Panc1 (cell line): Measurements from ENCODE around the gene MATN1. TPM values are rescaled to one million over a fixed set of nuclear protein-coding genes. Genes with fewer than 3 reads are reported as not detected.

Experiments
- ATAC-seq: fragments of 200-7000 bp; cut with Tn5 transposase; 2 replicates; pipeline ENCODE4 v1.9.1; 2020; ENCODE audit warnings: mild to moderate bottlenecking, moderate library complexity
- BruUV-seq: library from RNA; stranded (reverse); fragments of 400-500 nt; replicated peaks from 2 replicates; lab custom pipeline; 2021; lab: Mats Ljungman, UMichigan
- CTCF ChIA-PET: fragments of 300-600 bp; sonication (Branson Sonifier 250); formaldehyde crosslinking; loops from one replicate; lab custom pipeline; 2022; ENCODE audit warnings: antibody characterized with exemption; lab: Charles Lee
- POLR2A ChIA-PET: fragments of 300-600 bp; sonication (Branson Sonifier 250); formaldehyde crosslinking; loops from one replicate; lab custom pipeline; 2022; ENCODE audit warnings: antibody characterized with exemption; lab: Charles Lee
- DNase-seq: peaks from one replicate; pipeline ENCODE4 v3.0.0-alpha.2; 2010; ENCODE audit warnings: low read depth, low spot score
- H3K27ac ChIP-seq: 2 replicates; pipeline ENCODE4 v1.5.1; 2011; ENCODE audit warnings: mild to moderate bottlenecking, low read length, inconsistent platforms
- H3K27me3 ChIP-seq: fragments of 200-500 bp; sonication (Bioruptor generic); 2 replicates; pipeline ENCODE4 v1.6.0; 2014; ENCODE audit warnings: low read length, inconsistent platforms; ENCODE audit not compliant: control insufficient read depth, insufficient read depth
- H3K36me3 ChIP-seq: fragments of 200-500 bp; sonication (Bioruptor generic); 2 replicates; pipeline ENCODE4 v1.5.1; 2014; ENCODE audit warnings: inconsistent platforms, mild to moderate bottlenecking, low read length, moderate library complexity; ENCODE audit not compliant: control insufficient read depth, insufficient read depth
- H3K4me1 ChIP-seq: 2 replicates; pipeline ENCODE4 v1.5.1; 2011; ENCODE audit warnings: inconsistent platforms, mild to moderate bottlenecking, low read length, moderate library complexity; ENCODE audit not compliant: control insufficient read depth, insufficient read depth
- H3K4me3 ChIP-seq, 2 experiments: 2 replicates each; pipeline ENCODE4 v1.5.1; 2011 to 2012; ENCODE audit warnings: low read depth in 2 of 2, low read length in 2 of 2, mild to moderate bottlenecking in 2 of 2, inconsistent platforms in 1 of 2, moderate library complexity in 1 of 2
- H3K9me3 ChIP-seq: fragments of 200-500 bp; sonication (Bioruptor generic); 2 replicates; pipeline ENCODE4 v1.5.1; 2014; ENCODE audit warnings: low read depth, mild to moderate bottlenecking, inconsistent platforms, low read length, moderate library complexity; ENCODE audit not compliant: control insufficient read depth, insufficient read depth
- POLR2AphosphoS5 ChIP-seq: IDR thresholded peaks from 2 replicates; pipeline ENCODE4 v1.6.1; 2012; ENCODE audit warnings: mild to moderate bottlenecking, low read depth, low read length, moderate library complexity
- REST ChIP-seq, 2 experiments: IDR thresholded peaks; 2 replicates each; pipeline ENCODE4 v1.6.1; 2011 to 2012; ENCODE audit warnings: low read depth in 2 of 2, control low read depth in 1 of 2, low read length in 1 of 2, mild to moderate bottlenecking in 1 of 2, moderate library complexity in 1 of 2; ENCODE audit not compliant: insufficient read depth in 1 of 2
- SIN3A ChIP-seq: IDR thresholded peaks from 2 replicates; pipeline ENCODE4 v1.6.1; 2012; ENCODE audit warnings: low read depth, mild to moderate bottlenecking, low read length, moderate library complexity, borderline replicate concordance; ENCODE audit not compliant: insufficient read depth
- TCF7L2 ChIP-seq: IDR thresholded peaks from 2 replicates; pipeline ENCODE4 v1.6.1; 2011; ENCODE audit warnings: mild to moderate bottlenecking, low read depth, low read length, inconsistent platforms
- in situ Hi-C: cut with HindIII; loops from 2 replicates; pipeline ENCODE4 v1.10.0; 2016; ENCODE audit warnings: low sequenced_read_pairs, low pct_unique_long_range_greater_than_20kb
- intact Hi-C: fragments of 100-400 bp; cut with micrococcal nuclease; formaldehyde crosslinking; loops from one replicate; pipeline ENCODE4 v1.10.0; 2022; ENCODE audit not compliant: unreplicated experiment
- total RNA-seq: library from RNA; stranded (reverse); gene quantifications from one replicate; pipeline ENCODE4 v1.2.1, GENCODE V29; 2021; ENCODE audit not compliant: unreplicated experiment
- TF ChIP-seq, protein P1 (sequence below): fragments of 450-650 bp; IDR thresholded peaks from 2 replicates; pipeline ENCODE4 v1.5.1; 2017; ENCODE audit warnings: mild to moderate bottlenecking

The MATN1 gene
- total RNA-seq, 1 experiment from 2014 or later: 0.59 TPM

- H3K9me3 ChIP-seq: no peaks in the 10 kb centered on the region
- no peak overlapping the region for H3K27ac ChIP-seq
Measured at GRCh38 chr1:30728340-30728739, 5.0 kb upstream of the MATN1 start.

DNA sequence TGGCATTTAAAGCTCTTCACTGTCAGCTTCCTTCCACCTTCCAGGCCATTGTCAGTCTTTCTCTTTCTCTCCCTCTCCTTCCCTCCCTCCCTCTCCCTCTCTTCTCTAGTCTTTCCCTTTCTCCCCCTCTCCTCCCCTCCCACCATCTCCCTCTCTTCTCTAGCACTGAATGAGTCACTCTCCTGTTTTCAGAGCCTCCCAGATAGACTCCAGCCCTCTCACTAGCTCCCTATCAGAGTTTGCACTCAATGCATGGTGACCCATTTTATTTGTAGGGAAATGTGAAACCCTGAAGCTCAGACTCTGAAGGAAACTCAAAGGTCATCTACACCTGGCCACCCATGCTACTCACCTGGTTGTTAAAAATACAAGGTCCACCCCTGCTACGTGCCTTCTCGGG lies 4.4 kb upstream of the MATN1 start:
- ATAC-seq (no peak), DNase-seq (no peak)
- intact Hi-C loops (no loop called here), in situ Hi-C loops (no loop called here)
- ChIA-PET CTCF (interaction anchor here (0.6 to 1.2 kb wide), 2 partner anchors 52 to 181 kb away, joined by 3 to 5 read pairs; no protein-coding TSS in a partner anchor), POLR2A (interaction anchor here (0.6 to 0.8 kb wide), 4 partner anchors 9 to 381 kb away, joined by 6 to 14 read pairs (median 9); no protein-coding TSS in a partner anchor)
- no peak overlapping the region for H3K4me3 ChIP-seq
- no TSS peak for BruUV-seq
- no peak overlapping the region for H3K27ac ChIP-seq
- no peaks in the 10 kb centered on the region for H3K27me3 ChIP-seq
- no peaks in the 10 kb centered on the region for H3K9me3 ChIP-seq
- no peaks in the 10 kb centered on the region for H3K36me3 ChIP-seq
- H3K4me1 ChIP-seq: no peaks in the 10 kb centered on the region; the same call in 1 of the 2 replicates
- TF ChIP-seq SIN3A: no peak
- no peak for TF ChIP-seq TCF7L2
- TF ChIP-seq POLR2AphosphoS5: no peak
- no peak for TF ChIP-seq REST (IDR thresholded peaks at IDR 0.05; ENCODE audit: insufficient read depth in 1 of 2, low read depth in 2 of 2, low read length in 1 of 2)
- TF ChIP-seq, protein P1, sequence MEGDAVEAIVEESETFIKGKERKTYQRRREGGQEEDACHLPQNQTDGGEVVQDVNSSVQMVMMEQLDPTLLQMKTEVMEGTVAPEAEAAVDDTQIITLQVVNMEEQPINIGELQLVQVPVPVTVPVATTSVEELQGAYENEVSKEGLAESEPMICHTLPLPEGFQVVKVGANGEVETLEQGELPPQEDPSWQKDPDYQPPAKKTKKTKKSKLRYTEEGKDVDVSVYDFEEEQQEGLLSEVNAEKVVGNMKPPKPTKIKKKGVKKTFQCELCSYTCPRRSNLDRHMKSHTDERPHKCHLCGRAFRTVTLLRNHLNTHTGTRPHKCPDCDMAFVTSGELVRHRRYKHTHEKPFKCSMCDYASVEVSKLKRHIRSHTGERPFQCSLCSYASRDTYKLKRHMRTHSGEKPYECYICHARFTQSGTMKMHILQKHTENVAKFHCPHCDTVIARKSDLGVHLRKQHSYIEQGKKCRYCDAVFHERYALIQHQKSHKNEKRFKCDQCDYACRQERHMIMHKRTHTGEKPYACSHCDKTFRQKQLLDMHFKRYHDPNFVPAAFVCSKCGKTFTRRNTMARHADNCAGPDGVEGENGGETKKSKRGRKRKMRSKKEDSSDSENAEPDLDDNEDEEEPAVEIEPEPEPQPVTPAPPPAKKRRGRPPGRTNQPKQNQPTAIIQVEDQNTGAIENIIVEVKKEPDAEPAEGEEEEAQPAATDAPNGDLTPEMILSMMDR: no peak

More at GRCh38 chr1:30728340-30728739, 5.0 kb upstream of the MATN1 start:
- H3K27me3 ChIP-seq: no peaks in the 10 kb centered on the region
- in situ Hi-C loops: no loop called here
- no peaks in the 10 kb centered on the region; the same call in 1 of the 2 replicates for H3K4me1 ChIP-seq
- intact Hi-C loops: no loop called here
- no peak for ATAC-seq
- CTCF ChIA-PET: interaction anchor here (0.5 to 1.2 kb wide), 3 partner anchors 41 to 104 kb away, joined by 3 to 5 read pairs (median 4); no protein-coding TSS in a partner anchor
- no peak overlapping the region for H3K4me3 ChIP-seq
- POLR2A ChIA-PET: interaction anchor here (0.6 kb wide), 1 partner anchor 381 kb away, joined by 14 read pairs; no protein-coding TSS in a partner anchor
- H3K36me3 ChIP-seq: no peaks in the 10 kb centered on the region
- TF ChIP-seq TCF7L2 (no peak), REST (IDR thresholded peaks at IDR 0.05; ENCODE audit: insufficient read depth in 1 of 2, low read depth in 2 of 2, low read length in 1 of 2) (no peak), POLR2AphosphoS5 (no peak), SIN3A (no peak)
- TF ChIP-seq, protein P1: no peak
- DNase-seq: no peak
- no TSS peak for BruUV-seq
